AG10803 (cell line): ENCODE results near the gene MET.

Experiments
- DNase-seq: peaks from one replicate; pipeline ENCODE4 v3.0.0; 2010; ENCODE audit warnings: low read depth
- H3K4me3 ChIP-seq: 2 replicates; pipeline ENCODE4 v1.5.1; 2011; ENCODE audit warnings: mild to moderate bottlenecking, low read length, control low read depth
- CTCF ChIP-seq: conservative IDR thresholded peaks from 2 replicates; pipeline ENCODE4 v1.5.1; 2011; ENCODE audit warnings: mild to moderate bottlenecking, low read length, control low read depth, inconsistent platforms

The MET gene

GRCh38 chr7:116770941-116771340, 98.9 kb downstream of the MET start:
- DNase-seq, result no peak
- no peak for TF ChIP-seq CTCF
- H3K4me3 ChIP-seq, result no peak overlapping the region

- no peak overlapping the region for H3K4me3 ChIP-seq
- no peak for DNase-seq
- no peak for TF ChIP-seq CTCF
These were observed 99.6 kb downstream of the MET start for GRCh38 chr7:116771640-116772039.

- DNase-seq, result peak; percentile 61
- TF ChIP-seq CTCF, result no peak
- no peak overlapping the region for H3K4me3 ChIP-seq
These were observed 100.4 kb downstream of the MET start for GRCh38 chr7:116772423-116772863.

DNA sequence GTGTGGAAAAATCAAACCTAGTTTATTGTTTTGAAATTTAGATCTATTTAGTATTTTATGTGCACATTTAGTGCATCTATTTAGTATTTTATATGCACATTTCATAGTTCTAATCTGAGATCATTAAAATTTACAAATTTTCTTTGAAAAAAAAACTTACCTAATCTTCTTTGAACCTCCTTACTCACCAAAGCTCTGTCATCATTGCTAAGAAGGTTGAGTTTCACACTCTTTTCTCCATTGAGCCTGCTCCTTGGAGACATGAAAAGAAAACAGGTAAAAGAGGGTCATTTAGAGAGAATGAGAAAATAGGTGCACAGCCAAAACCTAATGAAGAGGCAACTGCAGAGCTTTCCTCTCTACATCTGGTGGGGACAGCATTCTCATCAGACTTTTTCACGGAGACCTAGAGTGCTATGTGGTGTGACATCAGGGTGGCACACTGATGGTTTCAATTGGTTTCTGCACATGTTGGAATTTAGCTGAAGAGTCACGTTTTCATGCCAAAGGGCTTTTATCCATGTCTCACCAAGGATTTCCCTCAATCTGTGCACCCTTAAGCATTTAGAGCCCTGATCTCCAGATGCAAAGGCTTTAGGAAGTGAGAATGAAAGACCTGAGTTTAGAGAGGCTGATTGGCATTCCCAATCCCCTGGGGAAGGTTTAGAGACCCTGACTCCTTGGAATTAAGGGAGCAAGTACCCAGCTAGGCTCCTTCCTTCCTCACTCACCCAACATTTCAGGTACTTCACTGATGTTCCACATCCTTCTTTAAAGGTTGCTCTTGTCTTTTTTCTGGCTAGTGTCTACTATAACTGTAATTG, 101.1 kb downstream of the MET start:
- no peak for DNase-seq
- TF ChIP-seq CTCF, result no peak
- no peak overlapping the region for H3K4me3 ChIP-seq

DNA sequence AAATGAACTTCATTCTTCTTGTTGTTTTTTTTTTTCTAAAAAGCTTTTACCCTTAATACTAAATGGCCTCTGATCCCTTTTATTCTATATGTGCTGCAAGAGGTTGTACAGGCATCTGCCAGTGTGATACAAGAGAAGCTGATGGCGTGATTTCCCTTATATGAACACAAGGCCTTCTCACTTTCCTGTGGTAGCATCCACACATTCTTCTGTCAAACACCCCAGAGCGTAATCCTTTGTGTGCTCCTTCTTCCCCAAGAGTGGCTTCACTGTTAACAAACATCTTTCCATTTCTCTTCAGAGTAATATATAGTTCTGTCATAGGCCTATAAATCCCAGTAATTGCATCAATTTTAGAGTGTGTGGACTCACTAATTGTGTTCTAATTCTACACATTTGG, 104.0 kb downstream of the MET start:
- no peak for TF ChIP-seq CTCF
- H3K4me3 ChIP-seq, result no peak overlapping the region
- no peak for DNase-seq

- TF ChIP-seq CTCF, result no peak
- no peak overlapping the region for H3K4me3 ChIP-seq
- DNase-seq, result peak; percentile 82
These were observed 104.8 kb downstream of the MET start for GRCh38 chr7:116776610-116777289.
